ENCODE results near the gene DCAF8.
A peak's percentile ranks its signal among the peaks of the same experiment; 100 is the strongest.

Gene DCAF8

GRCh38 chr1:160227034-160227433, 35.3 kb downstream of the DCAF8 start:
- no peak for DNase-seq (ENCODE audit: low read depth, low spot score)

- no peak for DNase-seq (ENCODE audit: low read depth, low spot score)
Observed at GRCh38 chr1:160226623-160227022, 35.7 kb downstream of the DCAF8 start.

GRCh38 chr1:160225345-160225744, 37.0 kb downstream of the DCAF8 start:
- DNase-seq (ENCODE audit: low read depth, low spot score) = no peak

GRCh38 chr1:160224606-160225005, 37.7 kb downstream of the DCAF8 start:
- no peak for DNase-seq (ENCODE audit: low read depth, low spot score)

- DNase-seq (ENCODE audit: low read depth, low spot score) = no peak
Observed at GRCh38 chr1:160222546-160222945, 39.8 kb downstream of the DCAF8 start.

GRCh38 chr1:160221089-160221488, 41.3 kb downstream of the DCAF8 start:
- DNase-seq (ENCODE audit: low read depth, low spot score) = no peak

- no peak for DNase-seq (ENCODE audit: low read depth, low spot score)
Observed at GRCh38 chr1:160220301-160220700, 42.0 kb downstream of the DCAF8 start.

GRCh38 chr1:160219062-160219929, 43.1 kb downstream of the DCAF8 start:
- DNase-seq (ENCODE audit: low read depth, low spot score) = peak; percentile 58

- no peak for DNase-seq (ENCODE audit: low read depth, low spot score)
Observed at GRCh38 chr1:160217481-160218051, 44.8 kb downstream of the DCAF8 start.

GRCh38 chr1:160216301-160216700, 46.0 kb downstream of the DCAF8 start:
- no peak for DNase-seq (ENCODE audit: low read depth, low spot score)

- no peak for DNase-seq (ENCODE audit: low read depth, low spot score)
Observed at GRCh38 chr1:160214481-160215140, 47.7 kb downstream of the DCAF8 start.

GRCh38 chr1:160211046-160211790, 51.1 kb downstream of the DCAF8 start:
- DNase-seq (ENCODE audit: low read depth, low spot score) = no peak

GRCh38 chr1:160210561-160210960, 51.8 kb downstream of the DCAF8 start:
- no peak for DNase-seq (ENCODE audit: low read depth, low spot score)

GRCh38 chr1:160209321-160210046, 52.9 kb downstream of the DCAF8 start:
- DNase-seq (ENCODE audit: low read depth, low spot score) = no peak

- no peak for DNase-seq (ENCODE audit: low read depth, low spot score)
Observed at GRCh38 chr1:160208557-160209320, 53.6 kb downstream of the DCAF8 start.

GRCh38 chr1:160207771-160208556, 54.4 kb downstream of the DCAF8 start:
- DNase-seq (ENCODE audit: low read depth, low spot score) = no peak

- no peak for DNase-seq (ENCODE audit: low read depth, low spot score)
Observed at GRCh38 chr1:160207118-160207650, 55.2 kb downstream of the DCAF8 start.

GRCh38 chr1:160206421-160207117, 55.8 kb downstream of the DCAF8 start:
- DNase-seq (ENCODE audit: low read depth, low spot score) = no peak

- DNase-seq (ENCODE audit: low read depth, low spot score) = no peak
Observed at GRCh38 chr1:160206036-160206389, 56.3 kb downstream of the DCAF8 start.

All from smooth muscle cell of the brain vasculature (primary cell).